Endometrium (tissue), 2 donors: Measurements from ENCODE around the gene PRKCH.
"Not testable (repeated sequence)": the region's sequence is repeated elsewhere in the genome, so short reads cannot be mapped to it uniquely, and the experiment has no call there.

Experiments used
- FAIRE-seq: peaks from 2 replicates; lab custom pipeline; 2012; peaks lifted over from hg19 to GRCh38; lab: Jason Lieb, UNC
- donor health status: control.
- donor health status: control.

PRKCH gene

DNA sequence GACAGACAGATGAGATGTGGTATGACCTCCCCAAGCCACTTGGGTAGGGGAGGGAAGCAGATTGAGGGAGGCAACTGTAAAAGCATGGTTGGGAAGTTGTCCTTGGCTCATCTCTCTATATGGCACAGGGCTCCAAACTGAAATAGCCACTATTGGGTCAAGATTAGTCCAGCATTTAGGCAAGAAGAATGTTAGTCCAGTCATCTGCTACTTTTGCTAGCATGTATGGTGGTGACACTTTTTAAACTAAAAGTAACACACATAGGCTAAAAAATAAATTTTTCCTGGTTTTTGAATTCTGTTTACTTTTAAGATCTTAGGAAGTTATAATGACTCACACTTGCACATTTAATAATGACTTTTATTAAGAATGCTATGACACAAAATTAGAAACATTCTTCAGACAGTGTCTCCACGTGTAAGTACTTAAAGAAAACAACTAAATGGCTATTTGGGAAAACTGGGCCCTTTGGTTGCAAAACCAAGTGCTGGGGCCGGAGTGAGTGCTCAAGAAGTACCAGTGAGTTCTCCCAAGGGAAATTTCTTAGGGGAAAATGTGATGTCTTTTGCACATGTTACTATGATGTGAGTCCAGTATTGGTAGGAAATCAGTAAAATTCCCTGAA is 194.9 kb downstream of the PRKCH start:
- FAIRE-seq, result no peak

DNA sequence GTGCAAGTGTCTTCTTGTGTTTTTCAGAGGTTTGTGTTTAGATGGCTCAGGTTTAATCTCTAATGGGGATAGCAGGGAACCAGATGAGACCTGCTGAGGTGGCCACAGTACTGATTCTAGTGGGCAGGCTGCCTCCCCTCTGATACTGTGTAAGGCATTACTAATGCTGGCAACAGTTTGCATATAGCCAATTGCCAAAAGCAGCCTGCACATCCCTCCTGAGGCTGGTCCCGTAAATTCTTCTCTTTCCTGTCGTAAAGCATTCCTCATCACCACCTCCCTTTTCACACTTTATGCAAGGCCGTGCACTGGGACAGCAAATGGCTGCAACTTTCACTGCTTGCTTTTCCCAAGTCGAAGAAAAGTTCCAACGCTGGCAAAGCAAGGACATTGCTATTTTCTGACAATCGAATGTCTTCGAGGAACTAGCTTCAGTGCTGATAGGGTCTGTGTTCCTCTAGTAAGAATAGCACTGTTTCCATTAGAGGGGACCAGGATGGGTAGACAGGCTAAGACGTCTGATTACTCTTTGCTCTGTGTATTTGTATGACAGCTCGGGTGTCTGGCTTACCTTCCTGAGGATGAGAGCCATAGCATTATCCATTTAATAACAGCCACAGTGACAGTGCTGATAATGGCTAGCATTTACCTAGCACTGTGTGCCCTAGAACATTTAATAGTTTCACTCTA is 195.7 kb downstream of the PRKCH start:
- no peak for FAIRE-seq

DNA sequence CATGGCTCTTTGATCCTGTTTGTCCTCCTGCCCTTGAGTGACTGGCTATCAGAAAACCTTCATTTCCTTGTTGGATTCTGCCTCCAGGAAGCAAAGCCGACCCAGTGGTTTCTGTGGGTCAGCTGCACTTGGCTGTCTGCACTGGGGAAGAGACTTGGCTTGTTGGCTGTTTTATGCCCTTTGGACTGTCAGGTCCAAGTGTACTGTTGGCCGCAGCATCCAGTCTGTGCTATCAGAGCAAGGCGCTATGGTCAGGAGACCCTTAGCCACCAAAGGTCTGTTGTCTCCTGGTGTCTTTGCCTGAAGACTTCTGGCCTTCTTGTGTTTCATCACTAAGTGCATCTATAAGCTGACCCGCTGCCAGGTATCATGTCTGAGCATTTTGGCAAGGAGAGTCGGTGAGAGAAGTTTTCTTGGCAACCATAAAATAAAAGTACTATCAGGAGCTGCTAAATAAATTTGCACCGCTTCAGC is 196.6 kb downstream of the PRKCH start:
- no peak for FAIRE-seq

DNA sequence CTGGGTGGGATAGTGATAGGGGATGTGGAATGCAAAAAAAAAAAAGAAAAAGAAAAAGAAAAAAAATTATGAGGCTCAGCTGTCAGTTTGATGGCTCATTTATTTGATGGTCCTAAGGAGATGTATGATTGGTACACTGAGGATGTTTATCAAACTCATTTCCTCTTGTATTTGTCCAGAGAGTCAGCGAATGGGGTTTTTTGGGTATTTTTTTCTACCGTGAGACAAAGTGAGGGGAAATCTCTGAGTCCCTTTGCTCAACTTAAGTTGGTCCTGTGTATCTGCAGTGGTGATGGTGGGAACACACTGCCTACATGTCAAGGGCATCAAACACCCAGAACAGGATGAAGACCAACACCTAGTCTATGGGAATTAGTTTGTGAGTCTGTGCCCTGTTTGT is 197.0 kb downstream of the PRKCH start:
- no peak for FAIRE-seq

DNA sequence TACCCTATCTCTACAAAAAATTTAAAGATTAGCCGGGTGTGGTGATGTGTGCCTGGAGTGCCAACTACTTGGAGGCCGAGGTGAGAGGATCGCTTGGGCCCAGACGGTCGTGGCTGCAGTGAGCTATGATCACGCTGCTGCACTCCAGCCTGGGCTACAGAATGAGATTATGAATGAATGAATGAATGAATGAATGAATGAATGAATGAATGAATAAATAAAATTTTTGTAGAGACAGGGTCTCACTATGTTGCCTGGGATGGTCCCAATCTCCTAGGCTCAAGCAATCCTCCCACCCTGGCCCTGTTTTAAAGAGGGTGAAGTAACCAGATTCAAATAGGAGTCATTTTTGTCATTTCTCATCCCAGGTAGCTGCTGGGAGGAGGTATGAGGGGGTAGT is 197.7 kb downstream of the PRKCH start:
- FAIRE-seq, result no peak

DNA sequence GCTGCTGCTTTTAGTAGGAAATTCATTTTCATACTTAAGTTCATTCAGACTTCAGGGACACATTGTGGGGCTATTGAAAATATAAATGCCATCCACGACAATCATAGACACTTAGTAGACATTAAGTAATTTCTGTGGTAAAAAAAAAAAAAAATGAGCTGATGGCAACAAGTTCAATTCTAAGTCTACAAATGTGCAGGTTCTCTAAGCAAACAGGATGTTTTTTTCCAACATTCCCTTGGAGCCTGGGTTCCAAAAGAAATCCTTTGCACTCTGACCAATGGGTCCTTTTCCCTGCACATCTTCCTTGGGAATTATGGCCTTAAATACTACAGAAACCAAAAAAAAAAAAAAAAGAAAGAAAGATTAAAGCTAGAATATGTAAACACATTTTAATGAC is 198.4 kb downstream of the PRKCH start:
- no peak for FAIRE-seq

DNA sequence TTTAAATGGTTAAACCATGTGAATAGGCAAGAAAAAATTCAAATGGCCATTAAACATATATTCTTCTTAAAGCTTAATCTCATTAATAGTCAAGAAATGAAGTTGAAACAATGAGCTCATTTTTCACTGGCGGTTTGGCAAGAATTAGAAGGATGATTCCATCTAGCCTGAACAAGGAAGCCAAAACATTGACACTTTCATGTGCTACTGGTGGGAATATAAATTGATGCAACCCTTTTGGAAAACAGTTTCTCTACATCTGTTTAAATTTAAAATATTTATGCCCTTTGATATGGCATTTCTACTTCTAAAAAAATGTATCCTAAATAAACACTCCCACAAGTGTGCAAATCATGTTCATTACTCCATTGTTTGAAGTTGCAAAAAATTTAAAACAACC is 199.2 kb downstream of the PRKCH start:
- no peak for FAIRE-seq

DNA sequence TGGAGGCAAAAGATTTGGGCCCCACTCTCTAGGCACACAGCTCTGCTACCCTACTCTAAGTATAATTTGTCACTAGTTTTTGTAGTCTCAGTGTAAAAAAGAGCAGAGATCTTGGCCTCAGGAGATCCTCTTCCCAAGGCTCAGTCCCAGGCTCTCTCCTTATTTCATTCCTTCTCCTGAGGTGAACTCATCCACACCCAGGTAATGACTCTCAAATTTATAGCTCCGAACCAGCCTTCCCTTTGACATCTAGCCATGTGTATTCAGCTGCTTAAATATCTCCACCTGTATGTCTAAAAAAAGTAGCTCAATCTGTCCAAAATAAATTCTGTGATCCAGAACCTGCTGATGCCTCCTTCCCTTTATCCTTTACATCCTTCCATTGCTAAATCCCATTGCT is 200.4 kb downstream of the PRKCH start:
- no peak for FAIRE-seq

DNA sequence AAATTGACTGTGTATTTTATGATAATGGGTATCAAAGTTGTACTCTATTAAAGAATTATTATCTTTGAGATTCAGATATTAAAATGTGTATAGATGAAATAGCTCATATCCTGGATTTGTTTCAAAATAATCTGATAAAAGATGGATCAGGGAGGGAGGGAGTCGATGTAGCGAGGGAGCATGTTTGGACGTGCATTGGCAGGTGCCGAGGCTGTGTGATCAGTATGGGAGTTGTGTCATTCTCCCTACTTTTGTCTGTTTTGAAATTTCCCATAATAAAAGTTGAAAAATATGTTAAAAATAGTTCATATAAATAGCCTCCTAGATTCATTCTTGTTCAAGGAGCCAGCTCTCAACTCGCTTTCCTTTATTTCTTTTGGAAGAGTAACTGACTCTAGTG is 202.4 kb downstream of the PRKCH start:
- FAIRE-seq, result no peak

DNA sequence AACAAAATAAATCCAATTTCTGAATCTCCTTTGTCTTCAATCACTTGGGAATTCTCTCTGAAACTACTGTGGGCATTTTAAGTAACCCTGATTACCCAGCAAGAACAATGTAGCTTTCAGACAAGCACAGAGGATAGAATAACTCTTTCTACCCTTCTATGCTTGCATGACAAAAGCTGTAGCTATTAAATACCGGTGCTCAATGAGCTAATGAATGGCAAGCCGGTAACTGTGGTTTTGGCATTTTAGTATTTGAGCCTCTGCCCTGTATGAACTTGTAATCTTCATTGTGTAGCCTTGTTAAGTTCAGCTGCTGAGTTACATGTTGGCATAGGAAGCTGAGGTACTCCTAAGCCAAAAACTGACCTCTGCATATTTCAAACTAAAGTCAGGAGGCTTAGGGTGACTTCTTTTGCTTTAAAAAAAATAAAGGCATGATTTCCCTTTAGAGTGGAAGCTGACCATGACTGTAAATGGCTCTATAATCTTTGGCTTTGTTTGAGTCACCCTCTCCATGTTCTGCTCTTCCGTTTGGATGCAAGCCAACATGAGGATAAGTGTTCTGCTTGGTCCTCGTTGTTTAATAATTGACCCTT is 202.9 kb downstream of the PRKCH start:
- FAIRE-seq, result no peak

DNA sequence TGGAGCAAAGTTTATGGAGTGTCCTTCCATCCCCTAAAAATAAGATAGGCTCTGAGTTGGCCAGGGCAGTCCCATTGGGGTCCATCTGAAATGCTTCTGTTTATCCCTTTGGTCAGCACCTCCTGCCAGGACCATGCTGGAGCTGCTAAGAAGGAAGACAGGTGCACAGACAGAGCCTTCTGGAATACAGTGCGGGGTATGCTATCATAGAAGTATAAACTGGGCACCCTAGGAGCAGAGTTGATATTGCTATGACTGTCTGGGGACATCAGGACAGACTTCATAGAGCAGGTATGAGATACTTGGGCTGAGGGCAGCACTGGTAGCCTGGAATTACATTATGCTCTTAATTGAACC is 203.5 kb downstream of the PRKCH start:
- FAIRE-seq, result no peak

DNA sequence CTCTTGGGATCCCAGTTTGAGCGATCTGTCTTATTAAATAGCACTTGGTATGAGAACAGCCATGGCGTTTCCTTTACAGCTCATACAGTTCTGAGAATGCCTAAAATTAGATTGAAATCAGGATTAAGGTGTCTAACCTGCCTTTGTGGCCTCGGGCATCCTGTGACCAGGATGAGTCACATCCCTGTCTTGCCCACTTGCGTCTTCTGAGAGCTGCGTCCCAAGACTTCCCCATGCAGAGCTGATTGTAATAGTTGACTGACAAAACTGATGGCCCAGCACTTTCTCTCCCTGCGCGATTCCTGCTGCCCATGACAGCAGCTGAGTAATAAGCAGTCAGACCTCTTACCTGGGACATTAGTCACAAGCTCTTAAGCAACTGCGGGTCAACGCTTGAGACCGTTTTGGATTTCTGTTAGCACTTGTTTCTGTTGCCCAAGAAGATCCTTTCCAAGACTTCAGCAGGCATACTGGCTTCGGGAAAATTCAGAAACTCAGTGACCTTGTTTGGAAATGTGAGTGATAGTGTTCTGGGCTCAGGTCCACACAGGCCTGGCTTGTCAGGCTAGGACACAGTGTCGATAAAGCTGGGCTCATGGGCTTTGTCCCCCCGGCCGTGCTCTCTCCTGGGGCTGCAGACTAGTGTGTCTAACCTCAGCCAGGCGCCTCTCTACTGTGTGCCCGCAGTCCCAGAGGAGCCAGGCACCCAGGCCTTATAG is 204.1 kb downstream of the PRKCH start:
- no peak for FAIRE-seq

DNA sequence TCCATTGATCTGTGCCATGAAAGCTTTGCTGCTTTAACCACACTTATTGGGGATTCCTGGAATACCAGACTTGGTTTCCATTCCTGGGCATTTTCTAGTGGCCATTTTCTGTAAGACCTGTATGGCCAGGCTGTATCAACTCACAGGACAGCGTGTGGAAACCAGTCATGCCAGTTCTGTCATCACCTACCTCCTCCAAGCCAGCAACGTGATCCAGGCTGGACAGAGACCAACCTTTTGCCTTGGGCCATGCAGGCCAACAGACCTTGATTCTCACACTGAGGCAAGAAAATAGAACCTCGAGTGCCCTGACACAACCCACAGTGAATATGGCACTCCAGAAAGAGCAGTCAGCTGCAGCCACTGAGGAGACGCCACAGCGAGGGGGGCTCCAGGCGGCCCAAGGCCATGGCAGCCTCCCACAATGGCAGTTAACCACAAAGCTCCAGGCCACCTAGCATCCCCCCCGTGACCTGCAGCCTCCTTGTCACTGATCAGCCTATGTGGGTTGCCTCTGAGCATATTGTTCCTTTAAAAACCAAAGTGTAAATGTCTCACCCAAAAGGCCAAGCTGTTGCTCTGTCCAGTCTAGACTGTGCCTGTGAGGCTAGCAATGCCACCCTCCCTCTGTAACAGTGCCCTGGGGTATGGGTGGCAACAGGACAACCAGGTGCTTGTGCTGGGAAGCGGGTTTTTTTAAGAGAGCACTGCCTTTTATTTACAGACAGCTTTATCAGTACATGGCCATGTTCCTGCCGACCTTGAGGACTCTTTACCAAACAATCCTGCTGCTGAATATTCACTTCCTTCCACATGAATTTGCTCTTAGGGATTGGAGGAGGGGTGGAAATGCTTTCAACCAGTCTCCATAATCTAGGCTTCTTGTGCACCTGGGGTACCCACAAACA is 205.3 kb downstream of the PRKCH start:
- no peak for FAIRE-seq

DNA sequence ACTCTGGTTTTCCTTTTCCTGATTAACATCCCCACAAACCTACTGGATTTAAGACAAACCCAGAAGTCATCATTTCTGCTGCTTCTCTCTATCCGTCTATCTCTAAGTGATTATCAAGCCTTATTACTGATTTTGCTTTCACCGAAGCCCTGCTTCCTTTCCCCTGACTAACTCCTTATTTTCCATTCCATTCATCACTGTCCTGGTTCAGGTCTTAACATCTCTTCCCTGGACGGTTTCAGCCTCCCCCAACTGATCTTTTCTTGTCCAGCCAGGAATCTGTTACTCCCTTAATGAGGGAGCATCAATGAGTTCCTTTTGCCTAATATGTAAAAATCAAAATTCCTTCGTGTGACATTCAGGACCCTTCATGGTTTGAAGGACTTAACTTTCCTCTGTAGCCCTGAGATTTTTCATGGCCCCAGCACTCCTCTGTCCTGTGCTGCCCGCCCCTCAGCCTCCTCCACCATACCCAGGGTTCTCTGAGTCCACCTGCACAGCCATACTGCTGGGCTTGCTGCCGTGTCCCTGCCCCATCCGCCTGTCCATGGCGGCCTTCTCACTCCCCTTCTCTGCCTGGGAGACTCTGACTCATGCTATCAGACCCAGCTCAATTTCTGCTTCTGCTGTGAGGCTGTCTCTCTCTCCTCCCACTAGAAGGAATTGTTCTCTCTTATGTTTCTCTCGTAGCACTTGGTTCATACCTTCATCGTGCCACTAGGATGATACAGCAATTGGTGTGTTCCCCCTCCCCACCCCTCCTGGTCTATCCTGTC is 206.1 kb downstream of the PRKCH start:
- FAIRE-seq, result no peak

DNA sequence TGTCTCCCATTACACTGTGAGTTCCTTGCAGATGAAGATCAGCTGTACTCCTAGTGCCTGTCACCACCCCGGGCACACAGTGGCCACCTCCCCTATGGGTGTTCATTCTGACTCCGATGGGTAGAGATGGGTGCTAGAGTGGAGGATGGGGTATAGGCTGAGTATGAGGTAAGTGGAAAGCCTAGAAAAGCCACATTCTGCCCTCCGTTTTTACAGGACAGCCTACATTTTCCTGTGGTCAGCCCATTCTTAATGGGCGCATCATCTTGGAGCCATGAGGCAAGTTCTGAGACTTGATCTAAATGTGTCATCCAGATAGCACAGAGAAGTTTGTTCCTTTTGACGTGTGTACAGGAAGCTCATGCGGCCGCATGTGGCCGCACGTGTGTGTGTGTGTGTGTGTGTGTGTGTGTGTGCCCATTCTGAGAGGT is 207.2 kb downstream of the PRKCH start:
- FAIRE-seq, result no peak

DNA sequence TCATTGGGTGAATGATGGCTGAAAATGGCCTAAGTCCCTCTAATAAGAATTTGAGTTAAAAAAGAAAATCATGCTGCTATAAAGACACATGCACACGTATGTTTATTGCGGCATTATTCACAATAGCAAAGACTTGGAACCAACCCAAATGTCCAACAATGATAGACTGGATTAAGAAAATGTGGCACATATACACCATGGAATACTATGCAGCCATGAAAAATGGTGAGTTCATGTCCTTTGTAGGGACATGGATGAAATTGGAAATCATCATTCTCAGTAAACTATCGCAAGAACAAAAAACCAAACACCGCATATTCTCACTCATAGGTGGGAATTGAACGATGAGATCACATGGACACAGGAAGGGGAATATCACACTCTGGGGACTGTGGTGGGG is 208.0 kb downstream of the PRKCH start:
- not testable (repeated sequence) for FAIRE-seq

DNA sequence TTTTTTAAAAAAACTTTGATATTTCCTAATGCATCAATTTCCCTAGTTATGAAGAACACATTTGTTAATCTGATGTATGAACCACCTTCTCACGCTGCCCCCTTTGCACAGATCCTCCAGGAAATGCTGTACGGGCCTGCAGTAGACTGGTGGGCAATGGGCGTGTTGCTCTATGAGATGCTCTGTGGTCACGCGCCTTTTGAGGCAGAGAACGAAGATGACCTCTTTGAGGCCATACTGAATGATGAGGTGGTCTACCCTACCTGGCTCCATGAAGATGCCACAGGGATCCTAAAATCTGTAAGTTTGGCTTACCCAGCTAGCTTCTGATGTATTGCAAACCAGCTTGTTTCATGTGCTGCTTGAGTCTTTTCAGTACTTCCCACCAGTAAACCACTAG is 208.9 kb downstream of the PRKCH start:
- no peak for FAIRE-seq

DNA sequence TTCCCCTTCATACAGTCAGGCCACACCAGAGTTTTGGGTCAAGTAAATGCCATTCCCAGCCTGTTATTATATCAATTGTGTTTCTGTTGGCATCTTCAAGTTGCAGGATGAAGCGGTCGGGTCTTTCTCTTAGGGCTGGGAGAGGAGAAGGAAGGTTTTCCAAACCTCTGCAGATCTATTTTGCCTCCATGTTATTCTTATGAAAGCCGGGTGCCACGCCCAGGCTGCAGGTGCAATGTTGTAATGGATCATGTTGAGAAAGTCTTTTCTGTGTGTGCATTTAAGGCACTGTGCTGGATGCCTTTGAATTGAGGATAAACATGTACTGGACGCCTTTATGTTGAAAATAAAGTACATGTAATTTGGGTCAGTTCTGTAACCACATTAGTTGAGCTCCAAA is 209.5 kb downstream of the PRKCH start:
- FAIRE-seq, result no peak

DNA sequence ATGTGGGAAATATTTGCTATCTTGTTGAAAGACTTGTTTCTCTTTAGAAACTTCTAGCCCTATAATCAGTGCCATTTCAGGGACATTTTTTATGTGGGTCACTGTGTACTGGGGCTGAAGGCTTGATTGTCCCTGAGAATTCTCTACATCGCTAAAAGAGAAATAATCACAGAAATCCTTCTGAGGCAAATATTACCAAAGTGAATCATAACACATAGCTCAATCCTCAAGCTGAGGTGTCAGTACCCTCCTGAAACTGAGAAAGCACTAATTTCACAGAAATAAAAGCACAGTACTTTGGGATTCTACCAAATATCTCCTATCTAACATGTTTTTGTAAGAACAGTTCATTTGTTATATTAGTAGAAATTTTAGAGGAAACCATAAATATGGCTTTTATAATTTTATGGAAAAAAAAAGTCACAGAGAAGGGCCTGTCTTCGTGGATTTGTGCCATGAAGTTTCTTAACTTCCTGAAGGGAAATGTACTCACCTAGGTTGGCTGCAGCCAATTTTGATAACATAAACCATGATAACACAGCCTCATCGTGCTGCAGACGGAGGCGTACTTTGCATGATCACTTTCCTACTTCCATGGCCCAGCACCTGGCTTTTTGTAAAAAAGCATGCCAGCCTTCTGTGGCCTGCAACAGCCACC is 210.2 kb downstream of the PRKCH start:
- no peak for FAIRE-seq

DNA sequence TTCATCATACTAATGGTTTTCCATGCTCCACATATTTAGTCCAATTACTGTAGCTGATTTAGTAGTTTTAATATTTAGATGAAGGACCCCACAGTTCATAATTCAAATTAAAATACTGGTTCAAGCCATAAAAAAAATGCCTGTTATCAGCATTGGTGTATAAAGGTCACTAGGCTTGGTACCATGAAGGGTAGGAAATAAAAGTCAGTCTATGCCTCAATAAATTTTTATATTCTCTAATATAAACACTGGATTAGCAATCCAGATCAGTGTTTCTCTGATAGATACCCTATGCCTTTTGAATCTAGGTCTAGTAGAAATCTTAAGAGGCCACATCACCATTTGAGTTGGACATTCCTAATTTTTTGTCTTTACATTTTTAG is 210.7 kb downstream of the PRKCH start:
- FAIRE-seq, result no peak

DNA sequence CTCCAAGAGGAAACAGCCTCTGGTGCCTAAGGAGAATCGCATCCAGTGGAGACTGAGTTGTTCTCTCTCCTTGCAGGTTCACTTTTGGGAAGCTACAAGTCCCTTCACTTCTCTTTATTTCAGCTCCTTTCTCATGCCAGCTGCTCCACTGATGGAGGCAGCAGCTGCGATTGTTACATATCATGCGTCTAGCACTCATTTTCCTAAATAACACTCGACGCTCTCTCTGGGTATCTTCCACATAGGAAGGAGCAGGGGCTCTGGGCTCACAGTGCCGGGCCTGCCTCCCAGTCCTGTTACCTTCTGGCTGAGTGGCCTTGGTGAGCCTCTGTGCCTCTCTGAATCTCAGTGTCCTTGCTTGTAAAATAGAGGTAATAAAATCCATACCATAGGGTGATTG is 211.4 kb downstream of the PRKCH start:
- no peak for FAIRE-seq
